ENCODE results near the gene SLC2A1. TPM values are rescaled to one million over a fixed set of nuclear protein-coding genes. Genes with fewer than 3 reads are reported as not detected.

SLC2A1 gene
- total RNA-seq, 3 donors from 2014 or later = 29.5 to 78.9 (median 42.1) TPM

DNA sequence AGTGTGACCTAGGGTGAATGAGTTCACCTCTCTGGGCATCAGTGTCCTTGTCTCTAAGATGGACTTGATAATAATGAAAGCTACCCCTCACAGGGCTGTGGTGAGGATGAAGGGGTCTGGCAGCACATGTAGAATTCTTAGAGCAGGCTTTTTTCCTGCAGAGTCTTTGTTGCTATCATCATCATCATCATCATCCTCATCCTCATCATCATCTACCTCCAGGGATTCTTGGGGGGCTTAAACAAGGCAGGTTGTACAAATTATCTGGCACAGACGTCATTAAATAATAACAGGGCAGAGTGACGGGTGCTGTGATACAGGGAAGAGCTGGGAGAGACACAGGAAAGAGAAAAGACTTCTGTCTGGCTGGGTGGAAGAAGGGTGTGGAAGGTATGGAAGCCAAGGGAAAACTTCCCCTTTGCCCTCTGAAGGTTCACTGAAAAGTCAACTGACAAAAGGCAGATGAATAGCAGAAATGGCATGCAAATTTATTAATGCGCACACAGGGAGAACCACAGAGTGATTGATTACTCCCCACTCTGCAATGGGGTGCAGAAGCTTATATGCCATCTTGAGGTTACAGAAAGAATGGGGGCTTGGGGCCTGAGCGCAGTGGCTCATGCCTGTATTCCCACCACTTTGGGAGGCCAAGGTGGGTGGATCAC lies 17.0 kb upstream of the SLC2A1 start:
- intact Hi-C loops (cut with DNase I; ENCODE audit: low total_unique reads) = no loop called here
- no peaks in the 10 kb centered on the region for H3K4me1 ChIP-seq

DNA sequence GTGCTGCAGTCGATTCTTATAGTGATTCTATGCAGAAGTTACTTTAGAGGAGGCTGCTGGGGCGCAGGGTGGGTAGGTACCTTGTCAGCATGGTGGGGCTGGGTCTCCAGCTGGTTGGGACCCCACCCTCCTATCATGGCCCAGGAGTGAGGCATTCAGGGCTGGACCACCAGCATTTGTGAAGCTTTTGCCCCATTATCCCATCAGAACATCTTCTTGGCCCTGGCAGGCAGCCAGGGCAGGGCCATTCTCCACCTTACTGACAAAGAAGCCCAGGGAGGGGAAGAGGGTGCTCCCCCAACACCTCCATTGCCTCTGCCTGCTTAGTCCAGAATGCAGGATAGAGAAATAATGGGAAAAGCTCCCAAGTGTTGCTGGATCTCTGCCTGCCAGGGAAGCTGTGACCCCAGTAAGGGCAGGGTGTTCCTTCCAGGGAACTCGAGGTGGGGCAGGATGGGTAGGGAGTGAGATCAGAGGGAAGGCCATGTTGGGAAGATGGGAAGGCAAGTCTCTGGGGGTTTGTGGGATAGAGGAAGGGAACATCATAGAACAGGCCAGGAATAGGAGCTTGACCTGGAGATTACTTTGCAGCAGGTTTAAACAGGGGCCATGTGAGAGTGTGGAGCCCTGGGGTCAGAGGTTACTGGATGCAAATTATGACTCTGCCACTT lies 16.2 kb upstream of the SLC2A1 start:
- H3K27ac ChIP-seq = no peak overlapping the region
- H3K4me1 ChIP-seq = no peaks in the 10 kb centered on the region
- H3K9me3 ChIP-seq = no peaks in the 10 kb centered on the region
- no peak for DNase-seq (ENCODE audit: low spot score in 2 of 2)
- H3K27me3 ChIP-seq = no peaks in the 10 kb centered on the region
- H3K4me3 ChIP-seq = no peak overlapping the region
- H3K36me3 ChIP-seq = no peaks in the 10 kb centered on the region
- intact Hi-C loops (cut with DNase I; ENCODE audit: low total_unique reads) = no loop called here
- TF ChIP-seq, protein P1, sequence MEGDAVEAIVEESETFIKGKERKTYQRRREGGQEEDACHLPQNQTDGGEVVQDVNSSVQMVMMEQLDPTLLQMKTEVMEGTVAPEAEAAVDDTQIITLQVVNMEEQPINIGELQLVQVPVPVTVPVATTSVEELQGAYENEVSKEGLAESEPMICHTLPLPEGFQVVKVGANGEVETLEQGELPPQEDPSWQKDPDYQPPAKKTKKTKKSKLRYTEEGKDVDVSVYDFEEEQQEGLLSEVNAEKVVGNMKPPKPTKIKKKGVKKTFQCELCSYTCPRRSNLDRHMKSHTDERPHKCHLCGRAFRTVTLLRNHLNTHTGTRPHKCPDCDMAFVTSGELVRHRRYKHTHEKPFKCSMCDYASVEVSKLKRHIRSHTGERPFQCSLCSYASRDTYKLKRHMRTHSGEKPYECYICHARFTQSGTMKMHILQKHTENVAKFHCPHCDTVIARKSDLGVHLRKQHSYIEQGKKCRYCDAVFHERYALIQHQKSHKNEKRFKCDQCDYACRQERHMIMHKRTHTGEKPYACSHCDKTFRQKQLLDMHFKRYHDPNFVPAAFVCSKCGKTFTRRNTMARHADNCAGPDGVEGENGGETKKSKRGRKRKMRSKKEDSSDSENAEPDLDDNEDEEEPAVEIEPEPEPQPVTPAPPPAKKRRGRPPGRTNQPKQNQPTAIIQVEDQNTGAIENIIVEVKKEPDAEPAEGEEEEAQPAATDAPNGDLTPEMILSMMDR (IDR thresholded peaks at IDR 0.05) = no peak
- TF ChIP-seq POLR2AphosphoS5 (IDR thresholded peaks at IDR 0.05) = no peak
- no peak for TF ChIP-seq POLR2A (IDR thresholded peaks at IDR 0.05)

More for the DNA sequence above, 17.0 kb upstream of the SLC2A1 start:
- no peaks in the 10 kb centered on the region for H3K9me3 ChIP-seq
- no peaks in the 10 kb centered on the region for H3K36me3 ChIP-seq
- TF ChIP-seq POLR2AphosphoS5 (IDR thresholded peaks at IDR 0.05) = no peak
- TF ChIP-seq POLR2A (IDR thresholded peaks at IDR 0.05) = no peak
- TF ChIP-seq, protein P1 (IDR thresholded peaks at IDR 0.05) = no peak
- DNase-seq (ENCODE audit: low spot score in 2 of 2) = no peak
- no peak overlapping the region for H3K4me3 ChIP-seq
- no peaks in the 10 kb centered on the region for H3K27me3 ChIP-seq
- H3K27ac ChIP-seq = no peak overlapping the region

DNA sequence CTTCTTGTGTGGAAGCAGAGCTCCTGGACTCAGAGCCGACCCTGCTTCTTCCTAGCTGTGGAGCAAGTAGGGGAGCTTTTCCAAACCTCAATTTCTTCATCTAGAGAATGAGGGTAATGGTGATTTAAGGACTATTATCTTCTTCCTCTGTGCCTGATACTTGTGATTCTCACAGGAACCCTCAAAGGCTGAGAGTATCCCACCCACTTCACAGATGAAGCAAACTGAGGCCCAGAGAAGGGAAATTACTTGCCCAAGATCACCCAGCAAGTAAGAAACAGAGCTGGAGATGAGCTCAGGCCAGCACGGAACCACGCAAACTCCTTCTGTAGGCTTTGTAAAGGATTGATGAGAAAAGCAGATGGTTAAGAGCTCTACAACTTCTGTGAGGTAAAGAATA lies 15.1 kb upstream of the SLC2A1 start:
- DNase-seq (ENCODE audit: low spot score in 2 of 2) = no peak
- Histone ChIP-seq H3K9me3 (no peaks in the 10 kb centered on the region), H3K4me3 (no peak overlapping the region), H3K27ac (no peak overlapping the region), H3K36me3 (no peaks in the 10 kb centered on the region), H3K27me3 (no peaks in the 10 kb centered on the region), H3K4me1 (no peaks in the 10 kb centered on the region)
- intact Hi-C loops (cut with DNase I; ENCODE audit: low total_unique reads) = no loop called here
- TF ChIP-seq, protein P1 (IDR thresholded peaks at IDR 0.05) = no peak
- TF ChIP-seq POLR2AphosphoS5 (IDR thresholded peaks at IDR 0.05) = no peak

DNA sequence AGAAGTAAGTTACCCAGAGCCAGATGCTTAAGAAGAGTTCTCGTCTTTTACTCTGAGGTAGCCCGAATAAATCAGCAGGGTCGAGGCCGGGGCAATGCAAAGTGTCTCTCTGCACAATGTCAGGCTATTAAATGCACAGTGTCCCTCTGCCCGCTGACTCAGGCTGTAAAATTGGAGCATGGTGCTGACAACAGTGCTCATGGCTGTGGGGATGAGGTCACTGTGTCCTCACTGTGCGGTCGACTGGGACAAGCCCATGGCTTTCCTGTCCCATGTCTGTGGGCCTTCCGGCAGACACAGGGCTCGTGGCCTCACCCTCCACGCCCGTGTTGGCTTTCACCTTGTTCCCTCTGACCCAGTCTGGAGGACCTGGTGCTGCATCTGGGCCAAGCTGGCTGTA lies 14.6 kb upstream of the SLC2A1 start:
- intact Hi-C loops (cut with DNase I; ENCODE audit: low total_unique reads) = no loop called here
- Histone ChIP-seq H3K36me3 (no peaks in the 10 kb centered on the region), H3K4me3 (no peak overlapping the region), H3K4me1 (no peaks in the 10 kb centered on the region), H3K27me3 (no peaks in the 10 kb centered on the region), H3K9me3 (no peaks in the 10 kb centered on the region), H3K27ac (no peak overlapping the region)
- DNase-seq (ENCODE audit: low spot score in 2 of 2) = no peak
- TF ChIP-seq, protein P1 (IDR thresholded peaks at IDR 0.05) = no peak
- TF ChIP-seq POLR2A (IDR thresholded peaks at IDR 0.05) = no peak
- TF ChIP-seq POLR2AphosphoS5 (IDR thresholded peaks at IDR 0.05) = no peak

DNA sequence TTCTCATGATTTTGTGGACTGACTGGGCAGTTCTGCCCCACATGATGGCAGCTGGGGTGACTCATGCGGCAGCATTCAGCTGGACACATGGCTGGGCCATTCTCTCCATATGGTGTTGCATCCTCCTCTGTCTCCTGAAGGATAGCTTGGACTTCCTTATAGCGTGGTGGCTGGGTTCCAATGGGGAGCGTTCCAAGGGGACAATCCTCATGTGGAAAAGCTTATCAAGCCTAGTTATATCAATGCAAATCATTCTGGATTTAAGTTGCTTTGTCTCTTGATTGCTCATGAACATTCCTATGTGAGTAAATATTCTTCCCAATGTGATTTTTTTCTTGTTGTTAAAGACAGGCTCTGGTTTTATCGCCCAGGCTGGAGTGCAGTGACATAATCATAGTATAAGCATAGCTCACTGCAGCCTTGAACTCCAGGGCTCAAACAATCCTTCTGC lies 13.2 kb upstream of the SLC2A1 start:
- no peak for DNase-seq (ENCODE audit: low spot score in 2 of 2)
- no peak overlapping the region for H3K4me3 ChIP-seq
- intact Hi-C loops (cut with DNase I; ENCODE audit: low total_unique reads) = no loop called here
- no peaks in the 10 kb centered on the region for H3K4me1 ChIP-seq
- TF ChIP-seq POLR2AphosphoS5 (IDR thresholded peaks at IDR 0.05) = no peak
- TF ChIP-seq, protein P1 (IDR thresholded peaks at IDR 0.05) = no peak
- TF ChIP-seq POLR2A (IDR thresholded peaks at IDR 0.05) = no peak
- H3K27ac ChIP-seq = no peak overlapping the region
- no peaks in the 10 kb centered on the region for H3K9me3 ChIP-seq
- H3K27me3 ChIP-seq = no peaks in the 10 kb centered on the region
- no peaks in the 10 kb centered on the region for H3K36me3 ChIP-seq
